ENCODE results near the gene UBE2S. TPM values are rescaled to one million over a fixed set of nuclear protein-coding genes. Genes with fewer than 3 reads are reported as not detected.
A peak's percentile ranks its signal among the peaks of the same experiment; 100 is the strongest.
"Not testable (repeated sequence)": the region's sequence is repeated elsewhere in the genome, so short reads cannot be mapped to it uniquely, and the experiment has no call there.

The UBE2S gene
- total RNA-seq (100 to 1,000 TPM; 150 to 188 TPM), polyA plus RNA-seq (ENCODE audit: insufficient read depth, low read depth, low replicate concordance) (272 TPM)
- long read RNA-seq, donor 1, transcript UBE2S-201 (4 exons, 2,548 nt), result major isoform, 87 of 96 reads
- long read RNA-seq, donor 1, partial matches to known transcripts, result 0 of 96 reads
- long read RNA-seq, donor 1, other reads (novel, unspliced or antisense), result 7 of 96 reads
- long read RNA-seq, donor 2, transcript UBE2S-201 (4 exons, 2,548 nt), result major isoform, 71 of 72 reads
- long read RNA-seq, donor 2, partial matches to known transcripts, result 0 of 72 reads
- long read RNA-seq, donor 2, other reads (novel, unspliced or antisense), result 0 of 72 reads

- H3K9me3 ChIP-seq; DNase-seq; H3K36me3 ChIP-seq (ENCODE audit: low read depth, missing control alignments); H3K27me3 ChIP-seq; intact Hi-C loops (cut with DNase I; ENCODE audit: low total_unique reads): not testable (repeated sequence)
- 8% methylated on average over 15 of the region's 36 CpGs; no CpG with 5 or more reads in 1 of the 2 donors for WGBS, 2 donors
- Histone ChIP-seq H3K4me1 (peaks cover 21% of the 10 kb centered on the region), H3K4me3 (peak within 1 kb of the TSS; percentile 86 to 98), H3K27ac (peak within 1 kb of the TSS; percentile 99 to 100)
- TF ChIP-seq POLR2A (IDR thresholded peaks at IDR 0.05), result peak; percentile 89
These were observed at the start of gene UBE2S for GRCh38 chr19:55407550-55407799. Gene UBE2S (minus strand): TSS chr19:55407788. CDS start chr19:55407589, 199 bp downstream.

GRCh38 chr19:55456347-55456746 lies 48.8 kb upstream of the UBE2S start:
- H3K9me3 ChIP-seq, result no peaks in the 10 kb centered on the region
- no peaks in the 10 kb centered on the region for H3K36me3 ChIP-seq (ENCODE audit: low read depth, missing control alignments)
- DNase-seq, result peak; percentile 63
- no peaks in the 10 kb centered on the region for H3K27me3 ChIP-seq
- TF ChIP-seq POLR2A (IDR thresholded peaks at IDR 0.05) (no peak), CTCF (IDR thresholded peaks at IDR 0.05) (no peak)
- no peak overlapping the region for H3K27ac ChIP-seq
- H3K4me1 ChIP-seq, result peaks cover 49% of the 10 kb centered on the region
- intact Hi-C loops (cut with DNase I; ENCODE audit: low total_unique reads), result no loop called here
- WGBS, 2 donors, result 67 to 81% methylated on average over 10 to 14 of the region's 14 CpGs
- H3K4me3 ChIP-seq, result no peak overlapping the region

- H3K4me3 ChIP-seq, result no peak overlapping the region
- DNase-seq, result no peak
- WGBS, 2 donors, result 65 to 87% methylated on average over 5 to 11 of the region's 11 CpGs
- H3K4me1 ChIP-seq, result peaks cover 44% of the 10 kb centered on the region
- no peaks in the 10 kb centered on the region for H3K27me3 ChIP-seq
- H3K27ac ChIP-seq, result no peak overlapping the region
- intact Hi-C loops (cut with DNase I; ENCODE audit: low total_unique reads), result no loop called here
- no peaks in the 10 kb centered on the region for H3K36me3 ChIP-seq (ENCODE audit: low read depth, missing control alignments)
- no peak for TF ChIP-seq CTCF (IDR thresholded peaks at IDR 0.05)
- TF ChIP-seq POLR2A (IDR thresholded peaks at IDR 0.05), result no peak
- H3K9me3 ChIP-seq, result no peaks in the 10 kb centered on the region
These were observed 48.1 kb upstream of the UBE2S start for GRCh38 chr19:55455576-55456235.

- Histone ChIP-seq H3K4me3 (no peak overlapping the region), H3K27ac (no peak overlapping the region), H3K27me3 (no peaks in the 10 kb centered on the region), H3K9me3 (no peaks in the 10 kb centered on the region), H3K4me1 (peaks cover 35% of the 10 kb centered on the region), H3K36me3 (ENCODE audit: low read depth, missing control alignments) (no peaks in the 10 kb centered on the region)
- 76 to 92% methylated on average over 2 to 14 of the region's 14 CpGs for WGBS, 2 donors
- TF ChIP-seq POLR2A (IDR thresholded peaks at IDR 0.05), result no peak
- peak; percentile 47 to 61 (median 50) for TF ChIP-seq CTCF (IDR thresholded peaks at IDR 0.05)
- peak; percentile 71 for DNase-seq
- intact Hi-C loops (cut with DNase I; ENCODE audit: low total_unique reads), result no loop called here
These were observed 47.2 kb upstream of the UBE2S start for GRCh38 chr19:55454787-55455243.

- H3K4me3 ChIP-seq, result no peak overlapping the region
- peaks cover 26% of the 10 kb centered on the region for H3K4me1 ChIP-seq
- intact Hi-C loops (cut with DNase I; ENCODE audit: low total_unique reads), result no loop called here
- 63 to 70% methylated on average over 8 to 12 of the region's 12 CpGs for WGBS, 2 donors
- no peak overlapping the region for H3K27ac ChIP-seq
- H3K36me3 ChIP-seq (ENCODE audit: low read depth, missing control alignments), result no peaks in the 10 kb centered on the region
- H3K9me3 ChIP-seq, result no peaks in the 10 kb centered on the region
- no peaks in the 10 kb centered on the region for H3K27me3 ChIP-seq
- DNase-seq, result peak; percentile 61
- TF ChIP-seq CTCF (IDR thresholded peaks at IDR 0.05), result no peak
- no peak for TF ChIP-seq POLR2A (IDR thresholded peaks at IDR 0.05)
These were observed 46.1 kb upstream of the UBE2S start for GRCh38 chr19:55453511-55454260.
